HS-5 (cell line): ENCODE measurements around the gene BIN1.

Experiments used
- DNase-seq: peaks from one replicate; pipeline ENCODE4 v3.0.0-alpha.2; 2012; ENCODE audit warnings: low read depth

The BIN1 gene

GRCh38 chr2:127057371-127058245, 49.3 kb downstream of the BIN1 start:
- DNase-seq = no peak

- no peak for DNase-seq
These were observed 50.2 kb downstream of the BIN1 start for GRCh38 chr2:127056631-127057370.

- DNase-seq = no peak
These were observed 50.9 kb downstream of the BIN1 start for GRCh38 chr2:127056086-127056485.

GRCh38 chr2:127055786-127056076, 51.2 kb downstream of the BIN1 start:
- no peak for DNase-seq

- DNase-seq = no peak
These were observed 51.8 kb downstream of the BIN1 start for GRCh38 chr2:127054996-127055785.

- no peak for DNase-seq
These were observed 52.4 kb downstream of the BIN1 start for GRCh38 chr2:127054604-127054930.

- no peak for DNase-seq
These were observed 53.0 kb downstream of the BIN1 start for GRCh38 chr2:127053731-127054603.

- no peak for DNase-seq
These were observed 53.9 kb downstream of the BIN1 start for GRCh38 chr2:127052771-127053691.

GRCh38 chr2:127052057-127052770, 54.7 kb downstream of the BIN1 start:
- DNase-seq = no peak

- no peak for DNase-seq
These were observed 55.6 kb downstream of the BIN1 start for GRCh38 chr2:127051116-127052056.

GRCh38 chr2:127050803-127051115, 56.2 kb downstream of the BIN1 start:
- no peak for DNase-seq

- DNase-seq = no peak
These were observed 56.8 kb downstream of the BIN1 start for GRCh38 chr2:127049927-127050802.

GRCh38 chr2:127048969-127049897, 57.7 kb downstream of the BIN1 start:
- DNase-seq = no peak

GRCh38 chr2:127048618-127048935, 58.4 kb downstream of the BIN1 start:
- no peak for DNase-seq

GRCh38 chr2:127047716-127048617, 59.0 kb downstream of the BIN1 start:
- DNase-seq = no peak

- DNase-seq = no peak
These were observed 59.9 kb downstream of the BIN1 start for GRCh38 chr2:127047054-127047453.
